NCI-H1436 treated with DMSO at 0.1 percent for 48 hours (cell line): ENCODE measurements around the gene LETM1.
A peak's percentile ranks its signal among the peaks of the same experiment; 100 is the strongest.

Source experiments
- DNase-seq: peaks from one replicate; lab custom pipeline; 2025; lab: John Stamatoyannopoulos, UW

Gene LETM1

DNA sequence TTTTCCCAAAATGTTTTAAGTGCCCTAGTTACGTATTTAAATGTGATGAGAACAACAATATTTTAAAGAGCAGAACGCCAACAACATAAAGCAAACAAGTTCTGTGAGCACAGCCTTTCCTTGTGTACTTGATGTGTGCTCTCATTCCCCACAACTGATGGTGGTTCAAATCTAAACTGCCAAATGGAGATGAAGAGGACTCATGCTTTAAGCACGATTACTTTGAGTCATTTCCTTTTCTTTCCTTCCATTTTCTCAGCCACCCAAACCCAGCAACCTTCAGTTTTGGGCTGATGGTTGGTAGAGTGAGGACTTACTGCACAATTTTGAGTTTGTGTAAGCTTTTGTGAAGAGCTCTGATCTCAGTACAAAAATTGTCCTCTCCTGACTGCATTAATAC lies 16.9 kb upstream of the LETM1 start:
- no peak for DNase-seq

GRCh38 chr4:1871471-1872021 lies 15.6 kb upstream of the LETM1 start:
- no peak for DNase-seq

DNA sequence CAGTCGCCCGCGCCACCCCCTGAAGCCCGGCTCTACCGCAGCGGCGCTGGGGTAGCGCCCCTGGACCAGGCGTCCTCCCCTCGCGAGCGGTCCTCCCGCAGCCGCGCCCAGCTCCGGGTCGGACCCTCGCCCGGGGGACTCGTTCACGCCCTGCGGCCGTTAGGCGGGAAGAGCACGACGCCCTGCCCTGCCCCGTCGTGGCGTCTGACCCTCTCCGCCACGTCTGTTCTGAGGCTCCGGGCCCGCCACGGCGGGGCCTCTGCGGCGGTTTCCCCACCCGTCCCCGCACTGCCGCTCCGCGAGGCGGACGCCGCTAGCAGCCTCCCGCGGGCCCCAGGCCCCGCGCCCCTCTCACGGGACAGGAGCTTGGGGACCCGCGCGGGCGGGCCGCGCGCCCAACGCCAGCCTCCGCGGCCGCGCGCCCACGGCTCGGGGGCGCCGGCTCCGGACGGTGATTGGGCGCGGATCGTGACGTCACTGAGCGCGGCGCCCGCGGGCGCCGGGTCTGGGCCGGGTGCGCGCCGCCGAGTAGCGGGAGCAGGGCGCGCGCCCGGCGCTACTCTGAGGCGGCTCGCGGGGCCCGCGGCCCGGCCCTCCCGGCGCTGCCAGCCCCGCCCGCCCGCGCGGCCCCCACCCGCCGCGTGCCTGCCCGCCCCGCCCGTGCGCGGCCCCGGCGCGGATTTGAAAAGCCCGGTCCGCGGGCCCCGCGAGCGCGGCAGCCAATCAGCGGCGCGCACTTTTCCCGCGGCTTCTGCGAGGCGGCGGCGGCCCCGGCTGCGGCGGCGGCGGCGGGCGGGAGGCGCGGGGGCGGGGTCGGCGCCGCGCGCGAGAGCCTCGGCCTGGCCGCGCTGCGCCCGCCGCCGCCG lies 14.9 kb upstream of the LETM1 start, which contains the start of gene NSD2:
Gene NSD2 (plus strand): TSS at position 816 of the 866 bp plus-strand sequence. CDS start 29,262 bp downstream, outside the sequence.
- DNase-seq, result peak; percentile 20

GRCh38 chr4:1870328-1870577 lies 14.3 kb upstream of the LETM1 start:
- DNase-seq, result peak; percentile 24

- DNase-seq, result no peak
These were observed 13.8 kb upstream of the LETM1 start for GRCh38 chr4:1869530-1870327.

DNA sequence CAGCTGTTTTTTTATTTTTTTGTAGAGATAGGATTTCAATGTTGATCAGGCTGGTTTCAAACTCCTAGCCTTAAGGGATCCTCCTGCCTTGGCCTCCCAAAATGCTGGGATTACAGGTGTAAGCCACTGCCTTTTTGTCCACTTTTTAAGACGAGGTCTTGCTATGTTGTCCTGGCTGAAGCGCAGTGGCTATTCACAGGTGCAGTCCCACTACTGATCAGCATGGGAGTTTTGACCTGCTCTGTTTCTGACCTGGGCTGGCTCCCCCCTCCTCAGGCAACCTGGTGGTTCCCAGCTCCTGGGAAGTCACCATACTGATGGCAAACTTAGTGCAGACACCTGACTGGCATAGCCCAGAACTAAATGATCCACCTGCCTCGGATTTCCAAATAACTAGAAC lies 13.0 kb upstream of the LETM1 start:
- no peak for DNase-seq

DNA sequence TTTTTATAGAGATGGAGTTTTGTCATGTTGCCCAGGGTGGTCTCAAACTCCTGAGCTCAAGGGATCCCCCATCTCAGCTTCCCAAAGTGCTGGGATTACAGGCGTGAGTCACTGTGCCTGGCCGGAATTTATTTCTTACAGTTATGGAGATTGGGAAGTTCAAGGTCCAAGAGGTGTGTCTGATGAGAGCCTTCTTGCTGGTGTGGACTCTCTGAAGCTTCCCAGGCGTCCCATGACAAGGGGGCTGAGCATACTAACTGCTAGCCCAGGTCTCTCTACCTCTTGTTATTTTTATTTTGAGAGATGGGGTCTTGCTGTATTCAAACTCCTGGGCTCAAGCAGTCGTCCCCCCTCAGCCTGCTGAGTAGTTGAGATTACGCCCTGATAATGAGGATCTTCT lies 12.3 kb upstream of the LETM1 start:
- DNase-seq, result no peak

- DNase-seq, result no peak
These were observed 10.3 kb upstream of the LETM1 start for GRCh38 chr4:1866189-1866661.

DNA sequence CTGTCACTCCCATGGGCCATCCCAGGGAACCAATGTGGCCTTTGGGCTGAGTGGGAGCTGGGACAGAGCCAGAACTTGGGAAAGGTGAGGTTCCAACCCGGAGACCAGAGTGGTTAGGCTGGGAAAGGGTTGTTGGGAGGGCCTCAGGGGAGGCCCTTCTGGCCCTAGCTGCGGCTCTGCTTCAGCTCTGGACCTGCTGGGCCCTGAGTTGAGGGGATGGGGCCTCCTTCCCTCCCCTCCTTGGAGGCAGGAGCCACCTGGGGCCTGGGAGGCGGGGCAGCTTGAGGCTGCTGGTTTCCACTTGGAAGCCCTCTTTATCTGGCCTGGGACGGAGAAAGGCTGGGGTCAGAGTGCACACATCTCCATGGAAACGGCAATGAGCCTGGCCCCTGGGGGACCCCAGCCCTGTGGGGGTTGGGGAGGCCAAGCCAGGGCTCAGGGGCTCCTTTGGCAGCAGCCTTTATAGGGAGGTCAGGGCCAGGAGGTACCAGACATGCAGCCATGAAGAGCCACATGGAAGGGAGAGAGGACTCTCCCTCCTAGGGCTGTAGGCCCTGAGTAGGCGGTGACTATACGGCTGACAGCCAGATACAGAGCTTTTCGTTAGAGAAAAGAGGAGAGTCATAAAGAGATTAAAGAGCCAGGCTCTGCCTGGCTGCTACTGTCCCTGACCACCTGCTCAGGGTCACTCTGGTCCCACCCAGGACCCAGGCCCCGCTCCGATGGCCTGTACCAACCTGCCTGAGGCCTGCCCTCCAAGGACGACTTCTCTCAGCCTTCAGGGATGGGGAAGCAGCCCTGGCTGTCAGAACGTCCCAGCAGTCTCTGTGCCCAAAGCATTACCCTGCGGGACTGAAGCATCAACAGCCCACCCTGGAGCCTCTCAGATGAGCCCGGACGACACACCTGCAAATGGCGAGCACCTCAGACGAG lies 8.4 kb upstream of the LETM1 start:
- no peak for DNase-seq

- DNase-seq, result no peak
These were observed 7.5 kb upstream of the LETM1 start for GRCh38 chr4:1863297-1864033.

GRCh38 chr4:1862961-1863296 lies 7.0 kb upstream of the LETM1 start:
- DNase-seq, result no peak

- DNase-seq, result no peak
These were observed 6.3 kb upstream of the LETM1 start for GRCh38 chr4:1862055-1862911.

GRCh38 chr4:1859389-1859753 lies 3.4 kb upstream of the LETM1 start:
- DNase-seq, result no peak

DNA sequence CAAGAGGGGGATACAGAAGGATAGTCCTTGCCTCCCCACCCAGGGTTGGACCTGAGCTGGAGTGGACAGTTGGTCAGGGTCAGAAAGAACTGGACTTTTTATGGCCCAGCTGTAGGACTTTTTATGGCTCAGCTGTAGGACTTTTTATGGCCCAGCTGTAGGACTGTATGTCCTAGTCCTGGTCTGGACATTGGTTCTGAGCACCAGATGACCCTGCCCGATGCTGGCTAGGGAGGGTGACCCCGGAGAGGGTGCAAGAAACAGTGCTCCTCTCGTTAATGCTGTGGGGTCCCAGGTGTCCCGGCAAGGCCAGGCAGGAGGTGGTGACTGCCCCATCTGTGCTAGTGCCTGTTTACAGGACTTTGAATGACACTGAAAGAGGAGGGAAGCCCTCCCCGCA lies 2.0 kb upstream of the LETM1 start:
- DNase-seq, result no peak

GRCh38 chr4:1856943-1857699 lies 1.2 kb upstream of the LETM1 start:
- DNase-seq, result no peak

DNA sequence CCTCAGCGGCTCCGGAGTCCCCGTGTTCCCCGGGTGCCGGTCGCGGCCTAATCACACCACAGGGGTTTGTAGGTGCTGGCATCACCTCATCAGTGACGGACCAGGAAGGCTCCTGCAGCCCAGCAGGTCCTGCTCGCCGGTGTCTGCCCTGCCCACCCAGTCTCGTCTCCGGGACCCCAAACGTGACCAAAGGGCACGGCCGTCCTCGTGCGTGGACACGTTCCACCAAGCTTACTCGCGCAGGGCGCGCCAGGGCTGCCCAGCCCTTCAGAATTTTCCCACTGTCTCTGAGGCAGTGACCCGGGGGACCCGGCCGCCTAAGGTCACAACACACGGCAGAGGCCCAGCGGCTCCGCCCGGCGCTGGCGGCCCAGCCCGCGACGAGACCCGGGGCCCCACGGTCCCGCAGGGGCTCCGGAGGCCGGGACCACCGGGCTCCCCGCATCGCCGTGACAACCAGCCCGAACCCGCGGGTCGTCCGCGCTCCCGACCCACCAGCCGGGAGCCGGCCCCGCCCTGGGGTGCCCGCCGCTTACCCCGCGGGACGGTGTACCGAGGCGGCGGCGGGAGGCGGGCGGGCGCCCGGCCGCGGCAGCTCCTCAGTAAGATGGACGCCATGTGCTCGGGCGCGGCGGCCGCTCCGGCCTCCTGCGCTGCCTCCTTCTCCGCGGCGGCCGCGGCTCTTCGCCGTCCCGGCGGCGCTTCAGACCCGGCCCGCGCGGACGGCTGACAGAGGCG lies 454 bp downstream of the LETM1 start:
- DNase-seq, result no peak

GRCh38 chr4:1854752-1855151 lies 1.2 kb downstream of the LETM1 start:
- no peak for DNase-seq

- DNase-seq, result no peak
These were observed 2.9 kb downstream of the LETM1 start for GRCh38 chr4:1852904-1853623.
